ENCODE results near the gene SPRED2. TPM values are rescaled to one million over a fixed set of nuclear protein-coding genes. Genes with fewer than 3 reads are reported as not detected.

SPRED2 gene
- total and polyA plus RNA-seq, 2 of the 8 experiments (the other 6 are each of a cell fraction or from before 2014, with no cell fraction given): 15.3 to 22.5 TPM

GRCh38 chr2:65263986-65264385 lies 168.4 kb downstream of the SPRED2 start:
- H2BK5ac ChIP-seq (ENCODE audit: low read depth, low read length): no peak overlapping the region
- no peaks in the 10 kb centered on the region for H3K9me3 ChIP-seq (ENCODE audit: insufficient read depth in 2 of 2, low read depth in 1 of 2, low read length in 1 of 2)
- H4K20me1 ChIP-seq (replicated peaks in 1 of 2; ENCODE audit: control insufficient read depth in 1 of 2, insufficient read depth in 2 of 2, low read length in 2 of 2): peaks cover 2 to 13% of the 10 kb centered on the region in 2 experiments
- no peak overlapping the region for H2AK5ac ChIP-seq (ENCODE audit: low read depth, low read length)
- no peak overlapping the region for H2BK15ac ChIP-seq (ENCODE audit: low read length)
- H2BK120ac ChIP-seq (replicated peaks; ENCODE audit: low read depth, low read length): no peak overlapping the region
- DNase-seq (ENCODE audit: low read depth in 1 of 2, low spot score in 2 of 2) (no peak), FAIRE-seq (no peak)
- H4K91ac ChIP-seq (replicated peaks; ENCODE audit: insufficient read length, low read length): no peak overlapping the region
- no peak overlapping the region for H3K4me2 ChIP-seq (ENCODE audit: insufficient read depth in 1 of 2, low read depth in 2 of 2, low read length in 2 of 2)
- H3K36me3 ChIP-seq (ENCODE audit: control insufficient read depth in 2 of 4, insufficient read depth in 4 of 4, low read length in 3 of 4): peaks cover 0 to 15% (median 8%) of the 10 kb centered on the region in 4 experiments; a peak in 5 of 8 replicates
- no peak overlapping the region for H3K23ac ChIP-seq (ENCODE audit: insufficient read length)
- no peak overlapping the region for H4K8ac ChIP-seq (ENCODE audit: extremely low read depth, insufficient read depth, low read length)
- no peak overlapping the region for H3K4me3 ChIP-seq (ENCODE audit: extremely low read depth in 1 of 4, insufficient read depth in 2 of 4, low read depth in 3 of 4, low read length in 4 of 4)
- H3K4ac ChIP-seq (replicated peaks; ENCODE audit: insufficient read length, low read depth, low read length): no peak overlapping the region
- no peak overlapping the region for H2BK12ac ChIP-seq (ENCODE audit: low read depth, low read length)
- no peaks in the 10 kb centered on the region for H3K79me1 ChIP-seq (ENCODE audit: low read depth, low read length)
- H4K5ac ChIP-seq (ENCODE audit: insufficient read length, low read depth, low read length): no peak overlapping the region
- no peak overlapping the region for H3K27ac ChIP-seq (ENCODE audit: low read depth, low read length)
- no peaks in the 10 kb centered on the region; a peak in 1 of 7 replicates for H3K27me3 ChIP-seq (replicated peaks in 1 of 4; ENCODE audit: control insufficient read depth in 3 of 4, extremely low read depth in 1 of 4, insufficient read depth in 3 of 4, low read length in 3 of 4)
- no peaks in the 10 kb centered on the region for H3K23me2 ChIP-seq (ENCODE audit: low read depth, low read length)
- no peak overlapping the region for H3K14ac ChIP-seq (ENCODE audit: insufficient read length)
- CTCF ChIA-PET (ENCODE audit: partially characterized antibody): interaction anchor here (0.9 to 3.6 kb wide), 15 partner anchors 12 to 310 kb away, joined by 3 to 20 read pairs (median 5); no protein-coding TSS in a partner anchor
- WGBS, 2 experiments (ENCODE audit: extremely low coverage in 1 of 2, insufficient coverage in 1 of 2, insufficient read length in 1 of 2, insufficient replicate concordance in 2 of 2, low coverage in 1 of 2, low lambda C conversion rate in 2 of 2, missing lambda C conversion rate in 1 of 2): 98% methylated on average over 7 of the region's 7 CpGs; no CpG with 5 or more reads in 1 of the 2 experiments
- no peak overlapping the region for H3K56ac ChIP-seq (replicated peaks; ENCODE audit: insufficient read length, low read depth, low read length)
- H2BK20ac ChIP-seq (ENCODE audit: low read length): no peak overlapping the region
- no peaks in the 10 kb centered on the region for H3K79me2 ChIP-seq (ENCODE audit: control insufficient read depth in 1 of 2, insufficient read depth in 2 of 2, low read length in 2 of 2)
- peaks cover 0 to 4% (median 2%) of the 10 kb centered on the region in 4 experiments; a peak in 1 of 7 replicates for H3K4me1 ChIP-seq (replicated peaks in 1 of 4; ENCODE audit: control insufficient read depth in 3 of 4, insufficient read depth in 4 of 4, low read length in 3 of 4)
- H3K18ac ChIP-seq (ENCODE audit: extremely low read depth, low read length): no peak overlapping the region
- H2AFZ ChIP-seq (ENCODE audit: low read length): no peak overlapping the region
- POLR2A ChIA-PET (ENCODE audit: partially characterized antibody): no interaction called here
- no peak overlapping the region for H3K9ac ChIP-seq (replicated peaks in 1 of 4; ENCODE audit: extremely low read depth in 1 of 4, low read depth in 3 of 4, low read length in 3 of 4)
- TF ChIP-seq HDAC2 (IDR thresholded peaks at IDR 0.05; ENCODE audit: borderline replicate concordance in 1 of 2, low read depth in 2 of 2, low read length in 2 of 2) (no peak), CTBP2 (IDR thresholded peaks at IDR 0.05; ENCODE audit: borderline replicate concordance, insufficient read depth, insufficient read length, low read length) (no peak), KDM1A (IDR thresholded peaks at IDR 0.05; ENCODE audit: borderline replicate concordance, low read length) (no peak), POU5F1 (IDR thresholded peaks at IDR 0.05; ENCODE audit: low read depth, low read length) (no peak), SAP30 (IDR thresholded peaks at IDR 0.05; ENCODE audit: insufficient read depth, insufficient replicate concordance, low read length) (no peak), HDAC6 (IDR thresholded peaks at IDR 0.05; ENCODE audit: low read depth, low read length) (no peak), BRCA1 (IDR thresholded peaks at IDR 0.05; ENCODE audit: low read depth, low read length) (no peak), KDM5A (IDR thresholded peaks at IDR 0.05; ENCODE audit: low read length) (no peak), SRF (IDR thresholded peaks at IDR 0.05; ENCODE audit: low read depth, low read length) (no peak), RBBP5 (IDR thresholded peaks at IDR 0.05; ENCODE audit: borderline replicate concordance, low read depth, low read length) (no peak), SIRT6 (IDR thresholded peaks at IDR 0.05; ENCODE audit: low read length) (no peak), CHD1 (IDR thresholded peaks at IDR 0.05; ENCODE audit: low read depth, low read length) (no peak), SIX5 (IDR thresholded peaks at IDR 0.05; ENCODE audit: low read depth, low read length) (no peak), NRF1 (IDR thresholded peaks at IDR 0.05; ENCODE audit: low read depth, low read length) (no peak), KDM4A (IDR thresholded peaks at IDR 0.05; ENCODE audit: low read depth, low read length, severe bottlenecking) (no peak)

Measured in H1 (cell line).